Measurements from ENCODE around the gene WDR41.
"Not testable (repeated sequence)": the region's sequence is repeated elsewhere in the genome, so short reads cannot be mapped to it uniquely, and the experiment has no call there.

- not testable (repeated sequence) for TF ChIP-seq POLR2A (IDR thresholded peaks at IDR 0.05)
- TF ChIP-seq, protein P1, sequence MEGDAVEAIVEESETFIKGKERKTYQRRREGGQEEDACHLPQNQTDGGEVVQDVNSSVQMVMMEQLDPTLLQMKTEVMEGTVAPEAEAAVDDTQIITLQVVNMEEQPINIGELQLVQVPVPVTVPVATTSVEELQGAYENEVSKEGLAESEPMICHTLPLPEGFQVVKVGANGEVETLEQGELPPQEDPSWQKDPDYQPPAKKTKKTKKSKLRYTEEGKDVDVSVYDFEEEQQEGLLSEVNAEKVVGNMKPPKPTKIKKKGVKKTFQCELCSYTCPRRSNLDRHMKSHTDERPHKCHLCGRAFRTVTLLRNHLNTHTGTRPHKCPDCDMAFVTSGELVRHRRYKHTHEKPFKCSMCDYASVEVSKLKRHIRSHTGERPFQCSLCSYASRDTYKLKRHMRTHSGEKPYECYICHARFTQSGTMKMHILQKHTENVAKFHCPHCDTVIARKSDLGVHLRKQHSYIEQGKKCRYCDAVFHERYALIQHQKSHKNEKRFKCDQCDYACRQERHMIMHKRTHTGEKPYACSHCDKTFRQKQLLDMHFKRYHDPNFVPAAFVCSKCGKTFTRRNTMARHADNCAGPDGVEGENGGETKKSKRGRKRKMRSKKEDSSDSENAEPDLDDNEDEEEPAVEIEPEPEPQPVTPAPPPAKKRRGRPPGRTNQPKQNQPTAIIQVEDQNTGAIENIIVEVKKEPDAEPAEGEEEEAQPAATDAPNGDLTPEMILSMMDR (IDR thresholded peaks at IDR 0.05): not testable (repeated sequence)
Observed at GRCh38 chr5:77383336-77383735, 108.8 kb downstream of the WDR41 start.

All from esophagus squamous epithelium (tissue), 4 donors.